Kidney capillary endothelial cell (primary cell): ENCODE measurements around the gene TUBGCP6.
"Not testable (repeated sequence)": the region's sequence is repeated elsewhere in the genome, so short reads cannot be mapped to it uniquely, and the experiment has no call there.

ENCODE experiments used
- DNase-seq: peaks from one replicate; pipeline ENCODE4 v3.0.0-alpha.2; 2018; ENCODE audit warnings: low spot score

Gene TUBGCP6

DNA sequence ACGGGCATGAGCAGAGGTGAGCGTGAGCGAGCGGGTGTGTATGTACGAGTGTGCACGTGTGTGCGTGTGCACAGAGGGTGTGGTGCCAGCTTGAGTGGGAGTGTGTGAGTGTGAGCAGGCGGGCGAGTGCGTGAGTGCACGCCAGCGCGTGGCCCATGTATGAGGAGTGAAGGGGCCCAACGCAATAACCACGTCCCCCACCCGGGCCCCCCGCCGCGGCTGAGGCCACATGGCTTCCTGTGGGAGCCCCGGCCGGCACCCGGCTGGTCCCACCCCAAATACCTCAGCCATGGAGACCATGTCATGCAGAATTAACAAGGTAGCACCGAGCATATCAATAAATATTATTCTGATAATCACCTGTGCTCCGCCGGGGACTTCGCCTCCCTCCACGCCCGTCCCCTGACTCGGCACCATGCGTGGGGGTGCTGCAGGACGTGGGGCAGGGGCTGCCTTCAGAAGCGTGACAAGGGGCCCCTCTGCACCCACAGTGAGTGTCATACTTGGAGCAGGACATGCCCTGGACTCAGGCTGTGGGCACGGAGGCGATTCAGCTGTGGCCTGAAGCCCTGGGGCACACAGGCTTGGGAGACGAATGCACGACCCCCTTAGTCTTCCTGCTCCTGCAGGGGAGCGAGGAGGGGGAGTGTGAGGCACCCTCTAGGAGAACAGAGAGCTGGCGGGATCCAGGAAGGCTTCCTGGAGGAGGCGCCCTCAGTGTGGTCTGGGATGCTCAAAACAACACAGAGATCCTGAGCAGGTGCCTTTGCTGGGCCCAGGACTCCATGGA is 64.7 kb downstream of the TUBGCP6 start:
- DNase-seq, result no peak

DNA sequence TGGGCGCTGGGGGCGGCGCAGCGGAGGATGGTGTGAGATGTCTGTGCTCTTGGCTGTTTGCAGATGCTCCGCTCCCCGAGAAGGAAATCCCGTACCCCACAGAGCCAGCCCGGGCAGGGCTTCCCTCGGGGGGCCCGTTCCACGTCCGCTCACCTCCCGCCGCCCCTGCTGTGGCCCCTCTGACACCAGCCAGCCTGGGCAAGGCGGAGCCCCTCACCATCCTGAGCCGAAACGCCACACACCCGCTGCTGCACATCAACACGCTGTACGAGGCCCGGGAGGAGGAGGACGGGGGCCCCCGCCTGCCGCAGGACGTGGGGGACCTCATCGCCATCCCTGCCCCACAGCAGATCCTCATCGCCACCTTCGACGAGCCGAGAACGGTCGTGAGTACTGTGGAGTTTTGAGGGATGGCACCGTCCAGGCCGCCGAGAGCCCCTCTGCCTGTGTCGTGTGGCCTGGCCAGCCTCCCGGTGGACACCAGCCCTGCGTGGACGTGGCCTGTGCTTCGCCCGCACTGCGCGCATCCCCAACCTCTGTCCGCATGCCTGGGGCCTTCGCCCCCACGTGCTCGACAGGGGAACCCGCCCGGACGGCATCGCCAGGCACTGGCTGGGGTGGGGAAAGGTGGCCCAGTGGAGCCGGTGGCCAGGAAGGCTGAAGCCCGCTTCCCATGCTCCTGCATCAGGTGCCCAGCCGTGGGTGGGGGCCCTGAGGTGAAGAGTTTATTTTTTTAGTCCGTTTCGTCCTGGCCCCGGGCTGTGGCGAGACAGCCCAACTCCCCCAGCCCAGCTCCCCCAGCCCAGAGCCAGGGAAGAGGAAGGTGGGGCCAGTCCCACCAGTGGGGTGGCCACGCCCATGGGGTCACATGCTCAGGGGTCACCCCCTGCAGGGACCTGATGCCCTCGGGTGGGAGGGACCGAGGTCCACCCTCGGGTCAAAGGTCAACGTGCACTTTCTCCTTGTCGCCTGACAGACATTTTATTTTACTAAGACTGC is 65.7 kb downstream of the TUBGCP6 start:
- DNase-seq, result no peak

DNA sequence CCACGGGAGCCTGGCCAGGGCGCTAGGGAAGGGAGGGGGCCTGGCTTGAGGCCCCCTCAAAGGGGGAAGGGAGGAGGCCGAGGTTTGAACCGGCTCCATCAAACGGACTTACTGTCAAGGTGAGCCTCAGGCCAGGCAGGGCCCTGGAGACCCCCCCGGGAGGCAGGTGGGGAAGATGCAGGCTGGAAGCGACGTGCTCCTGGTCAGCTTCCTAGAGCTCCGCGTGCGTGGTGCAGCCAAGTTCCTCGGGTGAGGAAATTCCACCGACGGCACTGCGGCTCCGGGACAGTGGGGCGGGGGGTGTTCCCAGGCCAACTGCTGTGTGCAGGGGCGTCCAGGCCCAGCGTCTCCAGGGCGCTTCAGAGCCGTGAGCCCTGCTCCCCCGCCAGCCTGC is 66.4 kb downstream of the TUBGCP6 start:
- DNase-seq, result no peak

DNA sequence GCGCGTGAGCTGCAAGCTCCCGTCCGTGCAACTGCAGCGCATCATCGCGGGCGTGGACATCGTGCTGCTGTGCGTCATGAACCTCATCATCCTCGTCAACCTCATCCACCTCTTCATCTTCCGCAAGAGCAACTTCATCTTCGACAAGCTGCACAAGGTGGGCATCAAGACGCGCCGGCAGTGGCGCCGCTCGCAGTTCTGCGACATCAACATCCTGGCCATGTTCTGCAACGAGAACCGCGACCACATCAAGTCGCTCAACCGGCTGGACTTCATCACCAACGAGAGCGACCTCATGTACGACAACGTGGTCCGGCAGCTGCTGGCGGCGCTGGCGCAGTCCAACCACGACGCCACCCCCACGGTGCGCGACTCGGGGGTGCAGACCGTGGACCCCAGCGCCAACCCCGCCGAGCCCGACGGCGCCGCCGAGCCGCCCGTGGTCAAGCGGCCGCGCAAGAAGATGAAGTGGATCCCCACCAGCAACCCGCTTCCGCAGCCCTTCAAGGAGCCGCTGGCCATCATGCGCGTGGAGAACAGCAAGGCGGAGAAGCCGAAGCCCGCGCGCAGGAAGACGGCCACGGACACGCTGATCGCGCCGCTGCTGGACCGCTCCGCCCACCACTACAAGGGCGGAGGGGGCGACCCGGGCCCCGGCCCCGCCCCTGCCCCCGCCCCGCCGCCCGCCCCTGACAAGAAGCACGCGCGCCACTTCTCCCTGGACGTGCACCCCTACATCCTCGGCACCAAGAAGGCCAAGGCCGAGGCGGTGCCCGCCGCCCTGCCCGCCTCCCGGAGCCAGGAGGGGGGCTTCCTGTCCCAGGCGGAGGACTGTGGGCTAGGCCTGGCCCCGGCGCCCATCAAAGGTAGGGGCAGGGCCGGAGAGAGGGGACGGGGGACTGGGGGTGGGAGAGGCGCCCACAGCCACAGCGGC is 67.0 kb downstream of the TUBGCP6 start:
- DNase-seq, result no peak

DNA sequence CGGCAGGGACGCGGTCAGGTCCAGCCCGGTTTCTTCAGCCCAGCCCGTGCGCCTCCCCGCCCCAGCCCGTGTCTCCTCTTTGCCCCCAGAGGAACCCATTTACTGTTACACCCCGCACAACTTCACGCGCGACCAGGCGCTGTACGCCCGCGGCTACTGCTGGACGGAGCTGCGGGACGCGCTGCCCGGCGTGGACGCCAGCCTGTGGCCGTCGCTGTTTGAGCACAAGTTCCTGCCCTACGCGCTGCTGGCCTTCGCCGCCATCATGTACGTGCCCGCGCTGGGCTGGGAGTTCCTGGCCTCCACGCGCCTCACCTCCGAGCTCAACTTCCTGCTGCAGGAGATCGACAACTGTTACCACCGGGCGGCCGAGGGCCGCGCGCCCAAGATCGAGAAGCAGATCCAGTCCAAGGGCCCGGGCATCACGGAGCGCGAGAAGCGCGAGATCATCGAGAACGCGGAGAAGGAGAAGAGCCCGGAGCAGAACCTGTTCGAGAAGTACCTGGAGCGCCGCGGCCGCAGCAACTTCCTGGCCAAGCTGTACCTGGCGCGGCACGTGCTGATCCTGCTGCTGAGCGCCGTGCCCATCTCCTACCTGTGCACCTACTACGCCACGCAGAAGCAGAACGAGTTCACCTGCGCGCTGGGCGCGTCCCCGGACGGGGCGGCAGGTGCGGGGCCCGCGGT is 67.8 kb downstream of the TUBGCP6 start:
- no peak for DNase-seq

DNA sequence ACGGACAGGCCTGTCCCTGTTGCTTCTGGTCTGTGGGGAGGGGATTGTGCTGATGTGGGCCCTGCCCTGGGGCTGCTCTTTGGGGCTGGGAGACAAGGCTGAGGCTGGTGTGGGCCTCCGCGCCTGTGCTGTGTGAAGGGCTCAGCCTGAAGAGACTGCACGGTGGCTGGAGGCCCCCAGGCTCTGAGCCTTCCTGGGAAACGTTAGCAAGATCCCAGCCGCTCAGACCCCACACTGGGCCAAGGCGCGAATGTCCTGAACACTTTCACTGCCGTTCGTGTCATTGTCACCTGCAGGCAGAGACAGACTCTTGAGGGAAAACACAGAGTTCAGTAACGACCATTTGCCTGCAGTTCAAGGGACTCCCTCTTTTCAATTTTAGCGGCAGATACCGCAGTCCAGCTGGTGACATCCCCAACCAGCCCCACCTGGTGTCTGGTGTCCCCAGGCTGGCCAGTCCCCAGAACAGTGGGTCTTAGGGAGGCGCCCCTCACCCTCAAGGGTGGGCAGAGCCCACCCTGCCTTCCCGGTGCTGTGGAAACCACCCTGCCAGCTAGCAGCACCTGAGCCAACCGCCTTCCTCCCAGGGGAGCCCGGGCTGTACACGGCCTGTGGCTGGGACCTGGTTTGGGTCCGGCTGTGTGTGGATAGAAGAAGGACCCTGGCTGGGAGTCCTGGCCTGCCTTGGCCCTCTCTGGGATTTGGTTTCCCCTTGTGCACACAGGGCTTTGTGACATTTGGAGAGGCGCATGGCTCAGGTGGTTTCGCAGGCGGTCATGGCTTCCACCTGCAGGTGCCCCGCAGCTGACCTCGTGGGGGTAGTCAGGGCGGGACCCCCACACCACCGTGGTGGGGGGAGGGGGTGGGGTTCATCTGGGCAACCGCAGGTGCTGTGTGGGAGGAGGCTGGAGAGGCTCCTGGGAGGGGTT is 68.6 kb downstream of the TUBGCP6 start:
- no peak for DNase-seq

DNA sequence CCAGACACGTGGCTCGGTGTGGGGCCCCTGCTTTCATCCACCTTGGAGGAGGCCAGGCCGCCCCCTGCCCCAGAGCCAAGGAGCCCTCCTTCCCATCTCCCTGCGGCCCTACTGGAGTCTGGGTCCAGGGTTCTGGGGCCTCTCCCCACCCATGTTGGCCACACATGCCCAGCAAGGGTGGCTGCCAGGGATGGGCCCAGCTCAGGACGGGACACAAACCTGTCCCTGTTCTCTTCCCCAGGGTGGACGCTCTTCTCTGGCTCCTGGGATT is 69.7 kb downstream of the TUBGCP6 start:
- no peak for DNase-seq

DNA sequence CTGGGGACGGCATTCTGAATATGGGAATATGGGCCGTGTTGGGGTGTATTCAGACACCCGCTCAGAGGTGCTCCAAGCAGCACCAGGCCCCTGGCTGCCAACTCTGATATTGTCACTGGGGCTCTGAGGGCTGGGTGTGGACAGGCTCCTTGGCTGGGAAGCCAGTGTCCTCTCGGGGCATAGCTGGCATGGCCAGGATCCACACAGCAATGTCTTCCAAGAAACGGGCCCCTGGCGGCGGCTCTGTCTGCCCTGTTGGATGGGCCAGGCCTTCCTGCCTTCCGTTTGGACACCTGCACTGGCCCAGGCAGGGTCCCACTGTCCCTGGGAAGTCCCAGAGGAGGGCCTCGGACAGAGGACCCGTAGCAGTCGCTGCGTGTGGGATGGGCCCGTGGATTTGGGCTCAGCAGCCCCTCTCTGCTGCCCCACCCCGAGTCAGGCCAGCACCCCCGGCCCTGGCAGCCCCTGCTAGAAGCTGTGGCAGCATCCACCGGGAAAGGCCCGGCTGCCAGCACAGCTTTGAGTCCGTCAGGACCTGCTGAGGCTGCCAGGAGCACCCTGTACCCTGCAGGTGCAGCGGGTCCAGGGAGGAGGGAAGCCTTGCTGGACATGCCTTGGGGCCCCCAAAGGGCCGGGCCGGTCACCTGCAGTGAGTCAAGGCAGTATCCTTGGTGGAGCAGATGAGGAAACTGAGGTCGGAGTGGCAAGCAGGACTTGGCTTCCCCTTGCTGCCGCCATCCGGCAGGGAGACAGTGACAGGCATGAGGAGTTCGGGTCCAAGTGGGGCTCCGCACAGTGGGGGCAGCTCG is 70.2 kb downstream of the TUBGCP6 start:
- no peak for DNase-seq

DNA sequence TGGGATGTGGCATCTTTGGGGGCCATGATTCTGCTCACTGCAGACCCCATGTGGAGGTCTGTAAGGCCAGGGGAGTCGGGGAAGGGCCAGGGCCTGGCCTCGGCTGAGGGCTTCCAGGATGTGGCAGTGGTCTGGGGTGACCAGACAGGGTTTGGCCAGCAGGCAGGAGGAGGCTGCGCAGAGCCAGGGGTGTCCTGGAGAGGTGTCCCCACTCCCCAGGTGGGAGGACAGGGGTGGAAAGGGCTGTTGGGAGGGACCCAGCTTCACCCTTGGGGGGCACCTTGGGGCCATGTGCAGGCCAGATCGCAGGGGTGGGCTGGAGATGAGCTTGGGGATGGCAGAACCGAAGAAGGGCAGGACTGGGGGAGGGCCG is 70.9 kb downstream of the TUBGCP6 start:
- DNase-seq, result no peak

DNA sequence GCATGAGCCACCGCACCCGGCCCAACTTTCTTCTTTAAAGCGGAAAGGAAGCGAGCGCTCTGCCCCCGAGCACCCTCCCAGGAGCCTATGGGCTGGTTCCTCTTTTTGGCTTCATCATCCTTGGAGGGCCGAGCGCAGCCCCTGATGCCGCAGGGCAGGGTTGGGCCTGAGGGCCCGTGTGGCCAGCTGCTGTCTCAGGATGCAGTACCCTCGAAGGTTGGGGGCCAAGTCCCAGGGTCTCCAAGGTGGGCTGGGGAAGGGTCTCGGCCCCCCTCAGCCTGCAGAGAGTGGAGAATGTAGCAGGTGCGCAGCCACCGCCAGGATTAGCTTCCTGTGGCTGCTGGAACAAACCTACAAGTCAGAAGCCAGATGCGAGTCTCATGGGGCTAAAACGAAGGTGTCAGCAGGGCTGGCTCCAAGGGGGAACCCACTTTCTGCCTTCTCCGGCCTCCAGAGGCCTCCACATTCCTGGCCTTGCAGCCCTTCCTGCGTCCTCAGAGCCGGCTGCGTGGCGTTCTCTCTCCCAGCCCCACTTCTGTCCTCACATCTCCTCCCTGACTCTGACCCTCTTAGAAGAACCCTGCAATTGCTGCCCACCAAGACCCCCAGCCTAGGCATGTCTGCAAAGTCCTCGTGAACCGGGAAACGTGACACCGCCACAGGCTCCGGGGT is 71.4 kb downstream of the TUBGCP6 start:
- DNase-seq, result no peak

DNA sequence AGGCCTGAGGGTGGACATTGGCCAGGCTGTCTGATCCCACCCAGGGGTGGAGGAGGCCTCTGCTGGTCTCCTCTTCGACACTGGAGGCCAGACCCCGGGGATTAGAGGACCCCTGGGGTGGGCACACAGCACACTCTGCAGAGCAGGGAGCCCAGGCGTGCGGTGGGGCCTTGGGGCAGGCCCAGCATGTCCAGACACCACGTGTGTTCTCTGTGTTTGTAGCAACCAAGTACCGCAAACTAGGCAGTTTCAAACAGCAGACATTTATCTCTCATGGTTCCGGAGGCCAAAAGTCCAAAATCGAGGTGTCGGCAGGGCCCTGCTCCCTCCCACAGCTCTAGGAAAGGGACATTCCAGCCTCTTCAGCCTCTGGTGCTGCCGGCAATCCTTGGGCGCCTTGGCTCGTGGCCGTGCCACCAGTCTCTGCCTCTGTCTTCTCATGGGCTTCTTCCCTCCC is 72.8 kb downstream of the TUBGCP6 start:
- DNase-seq, result no peak

DNA sequence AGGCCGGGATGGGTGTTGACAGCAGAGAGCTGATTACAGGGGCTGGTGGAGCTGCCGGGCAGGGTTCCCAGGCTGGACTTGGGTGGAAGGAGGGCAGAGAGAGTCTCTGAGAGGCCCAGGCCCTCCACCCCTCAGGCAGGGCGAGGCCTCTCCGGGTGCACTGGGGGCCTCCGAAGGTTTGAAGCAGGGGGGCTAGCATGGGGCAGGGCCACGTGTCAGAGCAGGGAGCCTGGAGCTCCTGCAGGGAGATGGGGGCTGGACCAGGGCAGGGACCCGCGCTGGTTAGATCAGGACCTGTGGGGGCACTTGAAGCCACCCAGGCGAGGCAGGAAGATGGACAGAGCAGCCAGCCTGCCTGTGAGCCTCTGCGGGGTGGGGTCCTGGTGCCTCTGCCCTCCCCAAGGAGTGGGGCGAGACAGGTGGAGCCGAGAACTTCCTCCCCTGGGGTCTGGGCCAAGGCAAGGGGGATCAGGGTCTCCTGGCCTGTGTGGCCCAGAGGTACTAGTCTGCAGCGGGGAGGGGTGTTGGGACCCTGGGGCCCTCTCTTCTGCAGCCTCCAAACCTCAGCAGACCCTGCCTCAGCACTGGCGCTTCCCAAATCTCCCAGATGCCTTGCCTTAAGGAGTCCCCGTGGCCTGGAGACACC is 73.4 kb downstream of the TUBGCP6 start:
- DNase-seq, result no peak

DNA sequence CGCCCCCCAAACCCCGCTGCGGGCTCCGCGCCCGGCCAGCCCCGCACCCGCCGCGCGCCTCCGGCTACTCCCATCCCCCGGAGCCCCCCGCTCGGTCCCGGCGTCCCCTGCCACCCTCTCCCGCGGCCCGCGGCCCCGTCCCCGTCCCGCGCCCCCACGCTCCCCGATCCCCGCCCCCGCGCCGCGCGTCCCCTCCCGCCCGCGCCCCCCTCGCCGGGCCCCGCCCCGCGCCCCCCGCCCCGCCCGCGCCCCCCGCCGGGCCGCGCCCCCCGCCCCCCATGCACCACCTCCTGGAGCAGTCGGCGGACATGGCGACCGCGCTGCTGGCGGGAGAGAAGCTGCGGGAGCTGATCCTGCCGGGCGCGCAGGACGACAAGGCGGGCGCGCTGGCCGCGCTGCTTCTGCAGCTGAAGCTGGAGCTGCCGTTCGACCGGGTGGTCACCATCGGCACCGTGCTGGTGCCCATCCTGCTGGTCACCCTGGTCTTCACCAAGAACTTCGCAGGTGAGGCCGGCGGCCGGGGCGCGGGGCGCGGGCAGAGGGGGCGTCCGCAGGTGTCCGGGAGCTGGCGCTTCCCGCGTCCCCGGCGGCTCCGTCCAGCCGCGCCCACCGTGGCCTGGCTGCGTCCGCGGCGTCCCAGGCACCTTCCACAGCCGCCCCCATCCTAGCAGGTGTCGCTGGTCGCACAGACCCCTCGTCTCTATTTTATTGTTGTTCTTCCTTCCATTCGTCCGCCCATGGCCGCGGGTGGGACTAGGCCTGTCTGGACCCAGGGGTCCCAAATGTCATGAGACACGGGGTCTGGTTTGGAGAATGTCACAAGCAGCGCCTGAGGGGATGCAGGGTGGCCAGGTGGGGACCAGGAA is 74.1 kb downstream of the TUBGCP6 start, which contains the start of gene PANX2:
Gene PANX2, plus strand, starts transcription at position 279 of the 866 bp plus-strand sequence. Its CDS starts 0 bp downstream, at position 279.
- no peak for DNase-seq

DNA sequence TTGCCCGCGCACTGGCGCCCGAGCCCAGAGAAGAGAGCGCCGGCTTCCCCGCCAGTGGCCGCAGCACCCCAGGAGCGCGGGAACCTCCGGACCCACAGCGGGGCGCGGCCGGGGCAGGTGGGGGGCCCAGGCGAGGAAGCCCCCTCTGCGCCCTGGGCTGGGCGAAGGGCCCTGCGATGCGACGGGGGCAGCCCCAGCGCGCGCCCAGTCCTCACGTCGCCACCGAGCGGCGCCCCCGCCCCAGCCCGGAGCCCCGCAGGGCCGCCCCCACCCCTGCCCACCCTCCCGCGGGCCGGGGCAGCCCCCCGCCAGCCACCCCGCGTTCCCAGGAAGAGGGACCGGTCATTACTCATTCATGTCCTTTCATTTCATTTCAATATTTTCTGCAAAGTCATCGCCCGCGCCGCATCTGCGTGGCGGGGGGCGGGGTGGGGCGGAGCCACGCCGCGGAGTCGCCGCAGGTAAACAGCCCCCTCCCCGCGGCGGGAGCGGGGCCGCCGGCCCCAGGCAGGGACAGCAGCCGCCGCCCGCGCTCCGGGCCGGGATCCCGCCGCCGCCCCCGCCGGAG is 75.0 kb downstream of the TUBGCP6 start:
- DNase-seq, result no peak

DNA sequence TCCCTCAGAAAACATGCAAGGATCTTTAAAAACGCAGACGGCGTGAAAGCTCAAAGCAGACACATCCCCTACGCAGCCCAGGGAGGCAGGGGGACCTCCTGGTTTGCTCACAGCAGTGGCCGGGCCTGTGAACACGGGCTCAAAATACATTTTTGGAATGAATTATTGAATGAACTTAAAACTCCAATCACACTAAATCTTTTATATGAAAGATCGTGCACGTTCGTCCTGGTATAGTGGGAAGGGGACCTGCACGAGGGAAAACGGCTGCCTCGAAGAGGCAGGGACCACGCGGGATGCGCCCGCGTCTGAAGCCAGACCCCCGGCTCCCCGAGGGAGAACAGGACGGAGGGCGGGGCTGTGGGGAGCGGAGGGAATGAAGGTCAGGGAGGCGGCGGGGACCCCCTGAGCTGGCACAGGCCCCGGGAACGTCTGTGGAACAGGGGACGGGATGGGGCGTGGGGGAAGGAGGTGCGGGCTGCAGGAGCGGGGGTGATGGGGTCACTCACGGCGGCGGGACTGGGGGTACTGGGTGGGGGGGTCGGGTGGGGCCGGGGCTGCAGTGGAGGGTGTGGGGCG is 75.6 kb downstream of the TUBGCP6 start:
- no peak for DNase-seq

DNA sequence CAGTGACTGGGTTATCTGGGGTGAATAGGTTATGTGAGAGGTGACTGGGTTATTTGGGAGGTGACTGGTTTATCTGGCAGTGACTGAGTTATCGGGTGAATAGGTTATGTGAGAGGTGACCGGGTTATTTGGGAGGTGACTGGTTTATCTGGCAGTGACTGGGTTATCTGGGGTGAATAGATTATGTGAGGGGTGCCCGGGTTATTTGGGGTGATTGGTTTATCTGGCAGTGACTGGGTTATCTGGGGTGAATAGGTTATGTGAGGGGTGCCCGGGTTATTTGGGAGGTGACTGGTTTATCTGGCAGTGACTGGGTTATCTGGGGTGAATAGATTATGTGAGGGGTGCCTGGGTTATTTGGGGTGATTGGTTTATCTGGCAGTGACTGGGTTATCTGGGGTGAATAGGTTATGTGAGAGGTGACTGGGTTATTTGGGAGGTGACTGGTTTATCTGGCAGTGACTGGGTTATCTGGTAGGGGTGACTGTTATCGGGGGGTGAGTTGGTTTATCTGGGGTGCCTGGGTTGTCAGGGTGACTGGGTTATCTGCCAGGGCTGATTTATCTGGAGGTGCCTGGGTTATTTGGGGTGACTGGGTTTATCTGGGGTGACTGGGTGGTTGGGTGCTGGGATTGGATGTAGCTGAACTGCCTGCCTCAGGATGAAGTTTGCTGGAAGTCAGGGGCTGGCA is 76.2 kb downstream of the TUBGCP6 start:
- DNase-seq, result not testable (repeated sequence)
